GM23338 (cell line): ENCODE data around the gene IL19. TPM values are rescaled to one million over a fixed set of nuclear protein-coding genes. Genes with fewer than 3 reads are reported as not detected.

ENCODE experiments used
- ATAC-seq: fragments of 200-7000 bp; cut with Tn5 transposase; 3 replicates; pipeline ENCODE4 v1.9.1; 2020
- DNase-seq: peaks from one replicate; pipeline ENCODE4 v3.0.0-alpha.2; 2015; ENCODE audit warnings: low spot score
- H2AFZ ChIP-seq: fragments of 200-600 bp; sonication (generic); 2 replicates; pipeline ENCODE4 v1.8.0; 2016; ENCODE audit warnings: antibody characterized with exemption, mild to moderate bottlenecking, moderate library complexity
- H3F3A ChIP-seq: fragments of 200-600 bp; sonication (generic); replicated peaks from 2 replicates; pipeline ENCODE4 v1.8.0; 2017; ENCODE audit warnings: antibody characterized with exemption, mixed run types, low read depth
- H3K27ac ChIP-seq: fragments of 200-600 bp; sonication (generic); 2 replicates; pipeline ENCODE4 v1.6.1; 2016; ENCODE audit warnings: low read depth
- H3K27me3 ChIP-seq: fragments of 200-600 bp; sonication (generic); 2 replicates; pipeline ENCODE4 v1.8.0; 2016; ENCODE audit warnings: mild to moderate bottlenecking, mixed run types, moderate library complexity; ENCODE audit not compliant: insufficient read depth
- H3K36me3 ChIP-seq: fragments of 200-600 bp; sonication (generic); 2 replicates; pipeline ENCODE4 v1.8.0; 2016; ENCODE audit warnings: mild to moderate bottlenecking; ENCODE audit not compliant: insufficient read depth
- H3K4me1 ChIP-seq: fragments of 200-600 bp; sonication (generic); 2 replicates; pipeline ENCODE4 v1.8.0; 2016; ENCODE audit warnings: mild to moderate bottlenecking, moderate library complexity; ENCODE audit not compliant: insufficient read depth
- H3K4me2 ChIP-seq: fragments of 200-600 bp; sonication (generic); 2 replicates; pipeline ENCODE4 v1.7.1; 2017; ENCODE audit warnings: mixed run types
- H3K4me3 ChIP-seq: fragments of 200-600 bp; sonication (generic); 2 replicates; pipeline ENCODE4 v1.6.1; 2016; ENCODE audit warnings: mixed run types
- H3K79me2 ChIP-seq: fragments of 200-600 bp; sonication (generic); replicated peaks from 2 replicates; pipeline ENCODE4 v1.8.0; 2017; ENCODE audit warnings: mild to moderate bottlenecking; ENCODE audit not compliant: insufficient read depth
- H3K9me2 ChIP-seq: fragments of 200-600 bp; sonication (generic); 2 replicates; pipeline ENCODE4 v1.8.0; 2017; ENCODE audit not compliant: insufficient read depth
- H4K20me1 ChIP-seq: fragments of 200-600 bp; sonication (generic); replicated peaks from 2 replicates; pipeline ENCODE4 v1.8.0; 2017; ENCODE audit warnings: mild to moderate bottlenecking; ENCODE audit not compliant: insufficient read depth
- H3K27ac Mint-ChIP-seq: 2 replicates; pipeline ENCODE4 v1.8.0; 2020; ENCODE audit warnings: inconsistent platforms, mild to moderate bottlenecking, moderate library complexity, mixed read lengths
- H3K27me3 Mint-ChIP-seq: 3 replicates; pipeline ENCODE4 v1.8.0; 2022; ENCODE audit warnings: low read depth, mild to moderate bottlenecking, moderate library complexity, mixed read lengths, inconsistent platforms; ENCODE audit not compliant: insufficient read depth, poor library complexity
- H3K36me3 Mint-ChIP-seq: 3 replicates; pipeline ENCODE4 v1.8.0; 2021; ENCODE audit warnings: low read depth, mild to moderate bottlenecking, inconsistent platforms, moderate library complexity, mixed read lengths
- H3K4me1 Mint-ChIP-seq: 3 replicates; pipeline ENCODE4 v1.8.0; 2020; ENCODE audit warnings: mild to moderate bottlenecking, inconsistent platforms, mixed read lengths
- H3K4me3 Mint-ChIP-seq: 3 replicates; pipeline ENCODE4 v1.8.0; 2021; ENCODE audit warnings: moderate library complexity, mild to moderate bottlenecking, inconsistent platforms, mixed read lengths
- H3K9me3 Mint-ChIP-seq: 3 replicates; pipeline ENCODE4 v1.8.0; 2020; ENCODE audit warnings: moderate library complexity, mild to moderate bottlenecking, inconsistent platforms, mixed read lengths
- CREB1 ChIP-seq: fragments of 250-450 bp; sonication (Bioruptor Pico); IDR thresholded peaks from 2 replicates; pipeline ENCODE4 v1.5.0; 2020; ENCODE audit warnings: low read depth, mild to moderate bottlenecking, moderate library complexity
- CTCF ChIP-seq, 2 experiments: fragments of 200-600 bp in 1 of 2; sonication (generic) in 1 of 2; conservative IDR thresholded peaks; 2 replicates each; pipeline versions ENCODE4 v1.5.1 to v1.6.1; 2016 to 2017; ENCODE audit warnings: antibody characterized with exemption in 2 of 2, low read depth in 2 of 2, mild to moderate bottlenecking in 2 of 2, moderate library complexity in 1 of 2
- EZH2 ChIP-seq: fragments of 200-600 bp; sonication (generic); IDR thresholded peaks from one replicate; pipeline ENCODE4 v1.8.0; 2017; ENCODE audit warnings: antibody characterized with exemption, mild to moderate bottlenecking, low read depth; ENCODE audit not compliant: unreplicated experiment
- EZH2phosphoT487 ChIP-seq: fragments of 200-600 bp; sonication (generic); IDR thresholded peaks from one replicate; pipeline ENCODE4 v1.8.1; 2018; ENCODE audit warnings: antibody characterized with exemption; ENCODE audit not compliant: unreplicated experiment
- JUNB ChIP-seq: IDR thresholded peaks from one replicate; pipeline ENCODE4 v1.6.1; 2016; ENCODE audit warnings: antibody characterized with exemption; ENCODE audit not compliant: unreplicated experiment
- NANOG ChIP-seq: IDR thresholded peaks from 2 replicates; pipeline ENCODE4 v1.6.1; 2016; ENCODE audit warnings: antibody characterized with exemption, borderline replicate concordance
- REST ChIP-seq: IDR thresholded peaks from one replicate; pipeline ENCODE4 v1.6.1; 2018; ENCODE audit warnings: antibody characterized with exemption; ENCODE audit not compliant: unreplicated experiment
- STAT1 ChIP-seq: IDR thresholded peaks from one replicate; pipeline ENCODE4 v1.6.1; 2016; ENCODE audit warnings: antibody characterized with exemption; ENCODE audit not compliant: unreplicated experiment
- ZNF114 ChIP-seq: fragments of 250-450 bp; sonication (Bioruptor Pico); IDR thresholded peaks from 2 replicates; pipeline ENCODE4 v1.5.0; 2020; ENCODE audit warnings: mild to moderate bottlenecking, moderate library complexity
- ZNF331 ChIP-seq: fragments of 250-450 bp; sonication (Bioruptor Pico); IDR thresholded peaks from 2 replicates; pipeline ENCODE4 v1.5.0; 2020; ENCODE audit warnings: low read depth, mild to moderate bottlenecking, moderate library complexity
- ZNF462 ChIP-seq: fragments of 250-450 bp; sonication (Bioruptor Pico); IDR thresholded peaks from 2 replicates; pipeline ENCODE4 v1.5.0; 2020; ENCODE audit warnings: mild to moderate bottlenecking, moderate library complexity
- polyA plus RNA-seq: library from polyadenylated mRNA; unstranded; fragments of >200 nt; fragmentation: Nextera tagmentation; extraction: Ambion mirVana; gene quantifications from 2 replicates; pipeline ENCODE4 v1.2.1, GENCODE V29; 2016
- total RNA-seq: library from RNA; depleted of rRNA; stranded (reverse); fragments of >200 nt; shearing (Covaris generic); gene quantifications from 2 replicates; pipeline ENCODE4 v1.2.3, GENCODE V29; 2014
- TF ChIP-seq, protein P1 (sequence below): IDR thresholded peaks from 2 replicates; pipeline ENCODE4 v1.6.1; 2016; ENCODE audit warnings: antibody characterized with exemption

IL19 gene
- total and polyA plus RNA-seq, 2 experiments from 2014 or later: not detected

DNA sequence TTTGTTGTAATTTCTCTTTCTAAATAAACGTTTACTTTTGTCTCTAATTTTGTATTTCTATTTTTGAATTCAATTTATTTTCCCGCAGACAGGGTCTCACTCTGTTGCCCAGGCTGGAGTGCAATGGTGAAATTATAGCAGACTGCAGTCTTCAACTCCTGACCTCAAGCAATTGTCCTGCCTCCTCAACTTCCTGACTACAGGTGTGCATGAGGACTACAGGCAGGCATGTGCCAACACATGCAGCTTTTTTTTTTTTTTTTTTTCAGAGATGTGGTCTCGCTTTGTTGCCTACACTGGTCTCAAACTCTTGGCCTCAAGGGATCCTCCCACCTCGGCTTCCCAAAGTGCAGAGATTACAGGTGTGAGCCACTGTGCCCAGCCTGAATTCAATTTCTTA lies 58.2 kb downstream of the IL19 start:
- H3K4me3 ChIP-seq: no peak overlapping the region
- H3K9me2 ChIP-seq: no peaks in the 10 kb centered on the region
- H4K20me1 ChIP-seq: no peaks in the 10 kb centered on the region
- Mint-ChIP-seq H3K27ac (no peak overlapping the region), H3K4me1 (peaks cover 3% of the 10 kb centered on the region; the same call in 1 of the 3 replicates), H3K27me3 (peaks cover 1% of the 10 kb centered on the region), H3K9me3 (no peaks in the 10 kb centered on the region), H3K4me3 (no peak overlapping the region), H3K36me3 (no peaks in the 10 kb centered on the region)
- H3K36me3 ChIP-seq: no peaks in the 10 kb centered on the region
- DNase-seq (no peak), ATAC-seq (no peak)
- H3K27me3 ChIP-seq: no peaks in the 10 kb centered on the region
- H2AFZ ChIP-seq: no peak overlapping the region
- no peak overlapping the region for H3K27ac ChIP-seq
- H3K79me2 ChIP-seq: no peaks in the 10 kb centered on the region
- H3K4me2 ChIP-seq: no peak overlapping the region
- TF ChIP-seq CREB1 (CRISPR knock-in tag) (no peak), NANOG (no peak), STAT1 (no peak), ZNF462 (CRISPR knock-in tag) (no peak), EZH2phosphoT487 (no peak), EZH2 (no peak), ZNF114 (CRISPR knock-in tag) (no peak), REST (no peak), JUNB (no peak), ZNF331 (no peak), CTCF (conservative IDR thresholded peaks at IDR 0.05; ENCODE audit: low read depth in 2 of 2) (no peak)
- TF ChIP-seq, protein P1, sequence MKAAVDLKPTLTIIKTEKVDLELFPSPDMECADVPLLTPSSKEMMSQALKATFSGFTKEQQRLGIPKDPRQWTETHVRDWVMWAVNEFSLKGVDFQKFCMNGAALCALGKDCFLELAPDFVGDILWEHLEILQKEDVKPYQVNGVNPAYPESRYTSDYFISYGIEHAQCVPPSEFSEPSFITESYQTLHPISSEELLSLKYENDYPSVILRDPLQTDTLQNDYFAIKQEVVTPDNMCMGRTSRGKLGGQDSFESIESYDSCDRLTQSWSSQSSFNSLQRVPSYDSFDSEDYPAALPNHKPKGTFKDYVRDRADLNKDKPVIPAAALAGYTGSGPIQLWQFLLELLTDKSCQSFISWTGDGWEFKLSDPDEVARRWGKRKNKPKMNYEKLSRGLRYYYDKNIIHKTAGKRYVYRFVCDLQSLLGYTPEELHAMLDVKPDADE: no peak
- H3K4me1 ChIP-seq: no peaks in the 10 kb centered on the region; the same call in 1 of the 2 replicates
- no peaks in the 10 kb centered on the region for H3F3A ChIP-seq
